Left ventricle myocardium inferior (tissue), 1 donor: Measurements from ENCODE around the gene RAD51B. TPM values are rescaled to one million over a fixed set of nuclear protein-coding genes. Genes with fewer than 3 reads are reported as not detected.
A peak's percentile ranks its signal among the peaks of the same experiment; 100 is the strongest.

Experiments
- DNase-seq: peaks from one replicate; pipeline ENCODE4 v3.0.0-alpha.2; 2020
- H3K27ac ChIP-seq: fragments of 200-600 bp; replicated peaks from 2 replicates; pipeline ENCODE4 v1.8.0; 2021
- H3K27me3 ChIP-seq: fragments of 200-600 bp; 2 replicates; pipeline ENCODE4 v1.8.0; 2021; ENCODE audit warnings: low read depth
- H3K36me3 ChIP-seq: fragments of 200-600 bp; 2 replicates; pipeline ENCODE4 v1.8.0; 2021
- H3K4me1 ChIP-seq: fragments of 200-600 bp; 2 replicates; pipeline ENCODE4 v1.8.0; 2021
- H3K4me3 ChIP-seq: fragments of 200-600 bp; 2 replicates; pipeline ENCODE4 v1.8.0; 2021; ENCODE audit warnings: mild to moderate bottlenecking, moderate library complexity
- H3K9me3 ChIP-seq: fragments of 200-600 bp; replicated peaks from 2 replicates; pipeline ENCODE4 v1.8.0; 2021
- CTCF ChIP-seq: fragments of 200-600 bp; IDR thresholded peaks from 2 replicates; pipeline ENCODE4 v1.8.0; 2021; ENCODE audit warnings: antibody characterized with exemption, mild to moderate bottlenecking, borderline replicate concordance
- intact Hi-C: fragments of 100-400 bp; cut with micrococcal nuclease; formaldehyde crosslinking; loops from one replicate; pipeline ENCODE4 v1.11.0; 2022
- total RNA-seq: library from RNA; stranded (reverse); fragmentation: NEBNext Ultra II Directional; extraction: Animal tissue kit (Norgen Biotek cat#: 25700); gene quantifications from one replicate; pipeline ENCODE4 v1.2.1, GENCODE V29; 2021
- donor health status: DM: no; HTN: yes; CAD: no; lungs with severe emphysema.

The RAD51B gene
- total RNA-seq, 1 donor from 2014 or later, result 2.4 TPM

- no peak for DNase-seq
- no peak for TF ChIP-seq CTCF
- Histone ChIP-seq H3K4me3 (no peak overlapping the region), H3K36me3 (no peaks in the 10 kb centered on the region), H3K4me1 (peaks cover 91% of the 10 kb centered on the region), H3K27me3 (no peaks in the 10 kb centered on the region), H3K9me3 (no peaks in the 10 kb centered on the region), H3K27ac (peak overlapping the region; percentile 86)
- intact Hi-C loops, result loop anchor here (5.0 to 10.0 kb wide), 4 partner anchors 102 to 571 kb away; no protein-coding TSS in a partner anchor
Measured at GRCh38 chr14:68246786-68247105, 427.2 kb downstream of the RAD51B start.

DNA sequence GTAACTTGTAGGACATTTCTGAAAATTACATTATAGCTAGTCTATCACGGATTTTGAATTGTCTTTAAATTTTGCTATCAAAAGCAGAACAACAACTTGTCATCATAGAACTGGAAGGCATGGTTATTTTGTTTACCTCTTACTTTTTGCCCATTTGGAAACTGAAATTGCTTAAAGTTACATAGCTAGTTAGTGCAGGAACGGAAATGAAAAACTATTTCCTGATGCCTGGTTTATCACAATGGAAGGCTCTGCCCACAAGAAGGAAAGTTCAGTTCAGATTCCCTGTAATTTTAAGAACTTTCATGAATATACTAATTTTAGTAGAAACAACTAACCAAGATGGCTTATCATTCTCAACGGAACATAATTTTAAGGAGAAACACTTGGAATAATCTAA lies 427.7 kb downstream of the RAD51B start:
- Histone ChIP-seq H3K9me3 (no peaks in the 10 kb centered on the region), H3K36me3 (no peaks in the 10 kb centered on the region), H3K4me3 (no peak overlapping the region), H3K4me1 (peaks cover 94% of the 10 kb centered on the region), H3K27ac (peak overlapping the region; percentile 86), H3K27me3 (no peaks in the 10 kb centered on the region)
- intact Hi-C loops, result loop anchor here (5.0 to 10.0 kb wide), 4 partner anchors 102 to 570 kb away; no protein-coding TSS in a partner anchor
- DNase-seq, result no peak
- TF ChIP-seq CTCF, result no peak

DNA sequence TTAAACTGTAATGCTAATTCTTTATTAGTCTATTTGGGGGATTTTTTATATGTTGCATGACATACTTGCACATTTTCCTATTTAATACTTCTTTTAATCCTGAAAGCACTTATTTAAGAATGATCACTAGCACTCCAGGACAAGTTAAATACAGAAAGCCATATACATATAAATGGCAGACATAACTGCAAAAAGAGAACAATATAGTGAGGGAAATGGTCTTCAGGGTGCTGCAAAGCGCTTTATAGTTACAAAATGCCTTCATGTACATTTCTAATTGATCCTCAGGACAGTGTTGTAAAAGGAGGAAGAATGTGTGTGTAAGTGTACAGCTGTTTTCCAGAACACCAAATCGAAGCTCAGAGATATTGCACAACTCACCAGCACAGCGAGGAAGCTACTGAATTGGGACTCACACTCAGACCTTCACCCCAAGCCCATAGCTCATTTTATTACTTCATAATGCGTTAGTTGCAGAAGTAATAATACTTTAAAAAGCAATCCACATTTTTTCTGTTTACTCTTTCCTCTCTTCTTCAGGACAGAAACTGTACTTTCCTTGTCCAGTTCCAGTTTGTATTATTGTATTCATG lies 428.2 kb downstream of the RAD51B start:
- intact Hi-C loops, result loop anchor here (5.0 to 10.0 kb wide), 4 partner anchors 103 to 570 kb away; no protein-coding TSS in a partner anchor
- no peak for DNase-seq
- no peaks in the 10 kb centered on the region for H3K27me3 ChIP-seq
- no peak for TF ChIP-seq CTCF
- H3K4me1 ChIP-seq, result peaks cover 92% of the 10 kb centered on the region
- no peak overlapping the region for H3K4me3 ChIP-seq
- H3K36me3 ChIP-seq, result no peaks in the 10 kb centered on the region
- peak overlapping the region; percentile 86 for H3K27ac ChIP-seq
- no peaks in the 10 kb centered on the region for H3K9me3 ChIP-seq

DNA sequence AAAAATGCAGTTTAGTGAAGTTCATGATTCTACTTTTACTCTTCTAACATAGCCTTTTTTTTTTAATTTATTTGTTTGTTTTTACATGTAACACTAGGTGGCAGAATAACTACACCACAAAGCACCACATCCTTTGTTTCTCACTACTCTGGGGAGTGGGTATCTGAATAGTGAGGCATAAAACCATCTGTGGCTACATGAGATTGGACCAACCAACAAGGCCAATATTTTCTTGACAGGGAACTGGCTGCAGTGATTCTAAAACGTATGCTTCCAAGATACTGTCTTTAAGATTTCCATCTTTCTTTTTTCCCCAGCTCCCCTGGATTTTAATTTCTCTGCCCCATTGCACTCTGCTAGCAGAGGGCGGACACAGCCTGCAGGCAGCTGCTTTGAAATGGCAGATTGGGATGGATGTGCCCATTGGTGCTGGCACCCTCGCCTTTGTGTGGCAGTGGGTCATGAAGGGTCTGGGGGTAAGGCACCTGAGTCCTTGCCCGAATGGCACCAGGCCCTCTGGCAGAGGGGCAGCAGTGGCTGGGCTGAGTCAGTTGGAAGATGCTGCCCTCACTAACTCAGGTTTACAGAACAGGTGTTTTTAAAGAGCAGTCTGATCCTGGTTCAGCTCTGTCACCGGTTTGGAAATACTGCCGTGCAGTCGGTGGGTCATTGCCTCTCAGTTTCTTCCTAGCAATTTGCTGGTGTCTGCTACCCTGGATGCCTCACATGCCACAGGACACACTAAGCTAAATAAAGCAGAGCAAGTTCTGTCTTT lies 429.1 kb downstream of the RAD51B start:
- DNase-seq, result no peak
- Histone ChIP-seq H3K4me3 (no peak overlapping the region), H3K27me3 (no peaks in the 10 kb centered on the region), H3K9me3 (no peaks in the 10 kb centered on the region), H3K36me3 (no peaks in the 10 kb centered on the region), H3K4me1 (peaks cover 83% of the 10 kb centered on the region), H3K27ac (peak overlapping the region; percentile 86)
- TF ChIP-seq CTCF, result peak; percentile 71
- intact Hi-C loops, result loop anchor here (5.0 to 10.0 kb wide), 4 partner anchors 104 to 569 kb away; no protein-coding TSS in a partner anchor

GRCh38 chr14:68249661-68250451 lies 430.3 kb downstream of the RAD51B start:
- Histone ChIP-seq H3K9me3 (no peaks in the 10 kb centered on the region), H3K4me1 (peaks cover 71% of the 10 kb centered on the region), H3K27ac (peak overlapping the region; percentile 86), H3K36me3 (no peaks in the 10 kb centered on the region), H3K27me3 (no peaks in the 10 kb centered on the region), H3K4me3 (no peak overlapping the region)
- TF ChIP-seq CTCF, result no peak
- DNase-seq, result no peak
- intact Hi-C loops, result loop anchor here (5.0 to 10.0 kb wide), 5 partner anchors 105 to 567 kb away; no protein-coding TSS in a partner anchor
